Posterior vena cava (tissue), 2 donors: ENCODE data around the gene TOP2B. TPM values are rescaled to one million over a fixed set of nuclear protein-coding genes. Genes with fewer than 3 reads are reported as not detected.
A peak's percentile ranks its signal among the peaks of the same experiment; 100 is the strongest.

Experiments used
- DNase-seq: peaks from one replicate; pipeline ENCODE4 v3.0.0-alpha.2; 2020; ENCODE audit warnings: low spot score
- intact Hi-C, 2 donors: fragments of 100-400 bp; cut with DNase I; formaldehyde crosslinking; loops; one replicate each; pipeline versions ENCODE4 v1.14.1 to v1.14.2; 2022 to 2023
- long read RNA-seq, 2 donors: library from polyadenylated mRNA; unstranded; transcript quantifications; one replicate each; pipeline ENCODE4 v2.0.0, GENCODE V29; 2020 to 2021
- total RNA-seq, 2 donors: library from RNA; stranded (reverse); fragmentation: NEBNext Ultra II Directional; extraction: Animal tissue kit (Norgen Biotek cat#: 25700); gene quantifications; one replicate each; pipeline ENCODE4 v1.2.1, GENCODE V29; 2021
- donor health status: DM: yes; HTN: yes; CAD: no.
- donor health status: DM: yes; HTN: yes; CAD: no.

Gene TOP2B
- total RNA-seq, result 10 to 100 TPM; 84.7 to 95.3 TPM
- long read RNA-seq, donor 1, full-length matches to known transcripts, result 5 of 27 reads
- long read RNA-seq, donor 1, partial matches to known transcripts, result 17 of 27 reads
- long read RNA-seq, donor 1, other reads (novel, unspliced or antisense), result 5 of 27 reads
- long read RNA-seq, donor 2, partial matches to known transcripts, result 13 of 14 reads
- long read RNA-seq, donor 2, other reads (novel, unspliced or antisense), result 1 of 14 reads

GRCh38 chr3:25664812-25665314 is at the start of gene TOP2B:
Gene TOP2B, minus strand, starts transcription at chr3:25664907. Its CDS starts 610 bp downstream, at chr3:25664297.
- intact Hi-C loops, result no loop called here
- DNase-seq, result peak; percentile 98

GRCh38 chr3:25713341-25713985 is 48.8 kb upstream of the TOP2B start:
- no peak for DNase-seq
- intact Hi-C loops, result no loop called here

GRCh38 chr3:25711090-25711489 is 46.4 kb upstream of the TOP2B start:
- intact Hi-C loops, result no loop called here
- no peak for DNase-seq

- intact Hi-C loops, result no loop called here
- DNase-seq, result no peak
Observed at GRCh38 chr3:25708036-25708435, 43.3 kb upstream of the TOP2B start.

- intact Hi-C loops, result no loop called here
- DNase-seq, result no peak
Observed at GRCh38 chr3:25707268-25707926, 42.7 kb upstream of the TOP2B start.

- intact Hi-C loops, result no loop called here
- DNase-seq, result no peak
Observed at GRCh38 chr3:25706213-25706612, 41.5 kb upstream of the TOP2B start.

GRCh38 chr3:25697553-25697952 is 32.8 kb upstream of the TOP2B start:
- DNase-seq, result no peak
- intact Hi-C loops, result no loop called here

GRCh38 chr3:25695731-25696420 is 31.2 kb upstream of the TOP2B start:
- DNase-seq, result no peak
- intact Hi-C loops, result no loop called here

- intact Hi-C loops, result no loop called here
- DNase-seq, result no peak
Observed at GRCh38 chr3:25693238-25693637, 28.5 kb upstream of the TOP2B start.

- intact Hi-C loops, result no loop called here
- DNase-seq, result no peak
Observed at GRCh38 chr3:25692341-25692740, 27.6 kb upstream of the TOP2B start.

- intact Hi-C loops, result no loop called here
- DNase-seq, result no peak
Observed at GRCh38 chr3:25690768-25691533, 26.2 kb upstream of the TOP2B start.

- no peak for DNase-seq
- intact Hi-C loops, result no loop called here
Observed at GRCh38 chr3:25689226-25689625, 24.5 kb upstream of the TOP2B start.

- no peak for DNase-seq
- intact Hi-C loops, result no loop called here
Observed at GRCh38 chr3:25687742-25688141, 23.0 kb upstream of the TOP2B start.

GRCh38 chr3:25686766-25687165 is 22.1 kb upstream of the TOP2B start:
- intact Hi-C loops, result no loop called here
- no peak for DNase-seq

GRCh38 chr3:25683882-25684281 is 19.2 kb upstream of the TOP2B start:
- intact Hi-C loops, result no loop called here
- no peak for DNase-seq

GRCh38 chr3:25683410-25683809 is 18.7 kb upstream of the TOP2B start:
- intact Hi-C loops, result no loop called here

GRCh38 chr3:25679642-25680302 is 15.1 kb upstream of the TOP2B start:
- no peak for DNase-seq
- intact Hi-C loops, result no loop called here

More at GRCh38 chr3:25683410-25683809, 18.7 kb upstream of the TOP2B start:
- DNase-seq, result no peak

GRCh38 chr3:25679166-25679565 is 14.5 kb upstream of the TOP2B start:
- DNase-seq, result no peak
- intact Hi-C loops, result no loop called here

GRCh38 chr3:25678581-25678980 is 13.9 kb upstream of the TOP2B start:
- DNase-seq, result no peak
- intact Hi-C loops, result no loop called here
